Keratinocyte (primary cell): ENCODE measurements around the gene PAQR3. TPM values are rescaled to one million over a fixed set of nuclear protein-coding genes. Genes with fewer than 3 reads are reported as not detected.
A peak's percentile ranks its signal among the peaks of the same experiment; 100 is the strongest.
"Not testable (repeated sequence)": the region's sequence is repeated elsewhere in the genome, so short reads cannot be mapped to it uniquely, and the experiment has no call there.

Experiments
- DNase-seq: peaks from one replicate; pipeline ENCODE4 v3.0.0-alpha.2; 2011; ENCODE audit warnings: low read depth, missing footprints, low spot score
- FAIRE-seq: peaks from 2 replicates; lab custom pipeline; 2011; peaks lifted over from hg19 to GRCh38; lab: Jason Lieb, UNC
- H2AFZ ChIP-seq: 2 replicates; pipeline ENCODE4 v1.6.0; 2012; ENCODE audit warnings: low read length, control low read depth, inconsistent platforms; ENCODE audit not compliant: control insufficient read depth
- H3K27ac ChIP-seq: 2 replicates; pipeline ENCODE4 v1.5.1; 2011; ENCODE audit warnings: low read length; ENCODE audit not compliant: control insufficient read depth, insufficient read depth
- H3K27me3 ChIP-seq: 3 replicates; pipeline ENCODE4 v1.6.0; 2011; ENCODE audit warnings: low read length; ENCODE audit not compliant: control insufficient read depth, insufficient read depth; ENCODE audit errors: extremely low read depth
- H3K36me3 ChIP-seq, 2 experiments: 2 replicates in 1 of 2; 3 replicates in 1 of 2; pipeline ENCODE4 v1.5.1; 2011; ENCODE audit warnings: low read length in 2 of 2, mild to moderate bottlenecking in 1 of 2; ENCODE audit not compliant: control insufficient read depth in 2 of 2, insufficient read depth in 2 of 2; ENCODE audit errors: extremely low read depth in 1 of 2
- H3K4me1 ChIP-seq: 3 replicates; pipeline ENCODE4 v1.5.1; 2011; ENCODE audit warnings: low read length; ENCODE audit not compliant: control insufficient read depth, insufficient read depth; ENCODE audit errors: extremely low read depth
- H3K4me2 ChIP-seq: 3 replicates; pipeline ENCODE4 v1.6.0; 2011; ENCODE audit warnings: low read depth, low read length; ENCODE audit not compliant: control insufficient read depth, insufficient read depth; ENCODE audit errors: extremely low read depth
- H3K4me3 ChIP-seq, 3 experiments: fragments of 200-600 bp in 1 of 3; sonication (generic) in 1 of 3; 2 replicates in 2 of 3; 3 replicates in 1 of 3; pipeline ENCODE4 v1.5.1; 2011 to 2016; ENCODE audit warnings: low read length in 3 of 3, mild to moderate bottlenecking in 3 of 3, control low read depth in 2 of 3, inconsistent platforms in 1 of 3, low read depth in 1 of 3, mixed read lengths in 1 of 3, mixed run types in 1 of 3, moderate library complexity in 1 of 3; ENCODE audit not compliant: control insufficient read depth in 2 of 3, insufficient read depth in 2 of 3; ENCODE audit errors: extremely low read depth in 1 of 3
- H3K79me2 ChIP-seq: 2 replicates; pipeline ENCODE4 v1.6.0; 2012; ENCODE audit warnings: low read length; ENCODE audit not compliant: control insufficient read depth, insufficient read depth
- H3K9ac ChIP-seq: 3 replicates; pipeline ENCODE4 v1.6.0; 2011; ENCODE audit warnings: low read length; ENCODE audit not compliant: control insufficient read depth, insufficient read depth; ENCODE audit errors: extremely low read depth
- H3K9me1 ChIP-seq: 3 replicates; pipeline ENCODE4 v1.6.0; 2011; ENCODE audit warnings: low read length; ENCODE audit not compliant: control insufficient read depth, insufficient read depth; ENCODE audit errors: extremely low read depth
- H3K9me3 ChIP-seq: 2 replicates; pipeline ENCODE4 v1.5.1; 2012; ENCODE audit warnings: low read depth, low read length; ENCODE audit not compliant: control insufficient read depth
- H4K20me1 ChIP-seq: 3 replicates; pipeline ENCODE4 v1.6.0; 2011; ENCODE audit warnings: low read length; ENCODE audit not compliant: control insufficient read depth, insufficient read depth; ENCODE audit errors: extremely low read depth
- CTCF ChIP-seq, 3 experiments: IDR thresholded peaks in 1 of 3; conservative IDR thresholded peaks in 1 of 3; optimal IDR thresholded peaks in 1 of 3; 2 replicates in 2 of 3; 3 replicates in 1 of 3; pipeline versions ENCODE3 to v1.5.1; 2011; ENCODE audit warnings: low read length in 3 of 3, mild to moderate bottlenecking in 3 of 3, moderate library complexity in 2 of 3, control low read depth in 1 of 3, inconsistent platforms in 1 of 3; ENCODE audit not compliant: insufficient read depth in 2 of 3; ENCODE audit errors: extremely low read depth in 1 of 3
- EZH2 ChIP-seq: IDR thresholded peaks from one replicate; pipeline ENCODE4 v1.6.1; 2012; ENCODE audit warnings: inconsistent platforms, mild to moderate bottlenecking, low read length, moderate library complexity
- dilution Hi-C: fragments of 300-500 bp; cut with MboI; formaldehyde crosslinking; loops from one replicate; pipeline ENCODE4 v1.7.0; 2020; ENCODE audit warnings: low sequenced_read_pairs; ENCODE audit not compliant: extremely low pct_ligation_motif_present
- polyA plus RNA-seq, 5 experiments: library from polyadenylated mRNA; depleted of rRNA in 3 of 5; stranded (reverse) in 3 of 5; stranded (forward) in 1 of 5; unstranded in 1 of 5; fragments of >200 nt; gene quantifications; 1 replicate in 1 of 5; 2 replicates in 3 of 5; 3 replicates in 1 of 5; pipeline versions ENCODE4 v1.2.1 to v1.2.3, GENCODE V29; 2011 to 2012; ENCODE audit warnings: missing spikeins in 2 of 5, low read depth in 1 of 5, low replicate concordance in 1 of 5

The PAQR3 gene
- polyA plus RNA-seq, 1 donor (not counting 4 experiments of a cell fraction or from before 2014, with no cell fraction given), result 31.0 TPM

- Histone ChIP-seq H2AFZ (no peak overlapping the region), H3K4me2 (no peak overlapping the region), H3K9me3 (no peaks in the 10 kb centered on the region), H3K27ac (no peak overlapping the region), H3K9ac (no peak overlapping the region), H3K9me1 (no peaks in the 10 kb centered on the region), H3K27me3 (no peaks in the 10 kb centered on the region), H3K36me3 (peaks cover 9 to 12% of the 10 kb centered on the region in 2 experiments), H3K4me1 (no peaks in the 10 kb centered on the region), H3K4me3 (no peak overlapping the region), H3K79me2 (no peaks in the 10 kb centered on the region), H4K20me1 (no peaks in the 10 kb centered on the region)
- TF ChIP-seq EZH2 (no peak), CTCF (optimal IDR thresholded peaks at IDR 0.05 in 1 of 3, IDR thresholded peaks at IDR 0.05 in 1 of 3, conservative IDR thresholded peaks at IDR 0.05 in 1 of 3; ENCODE audit: extremely low read depth in 1 of 3, insufficient read depth in 2 of 3, low read length in 3 of 3) (no peak)
- DNase-seq (peak; percentile 1), FAIRE-seq (no peak)
- dilution Hi-C loops, result loop anchor here (25.0 kb wide), 1 partner anchor 258 kb away; no protein-coding TSS in a partner anchor
Measured at GRCh38 chr4:78870056-78870455, 69.2 kb downstream of the PAQR3 start.

- not testable (repeated sequence) for H3K27me3 ChIP-seq, H3K9me1 ChIP-seq, H3K9ac ChIP-seq, H4K20me1 ChIP-seq, H2AFZ ChIP-seq, H3K4me1 ChIP-seq, H3K9me3 ChIP-seq, H3K27ac ChIP-seq, FAIRE-seq, H3K4me2 ChIP-seq, H3K79me2 ChIP-seq, DNase-seq, H3K4me3 ChIP-seq
- peaks cover 9 to 11% of the 10 kb centered on the region in 2 experiments for H3K36me3 ChIP-seq
- dilution Hi-C loops, result loop anchor here (25.0 kb wide), 1 partner anchor 256 kb away; no protein-coding TSS in a partner anchor
Measured at GRCh38 chr4:78868712-78869111, 70.5 kb downstream of the PAQR3 start.

- Histone ChIP-seq H4K20me1 (no peaks in the 10 kb centered on the region), H3K9me3 (no peaks in the 10 kb centered on the region), H3K27me3 (no peaks in the 10 kb centered on the region), H3K4me3 (no peak overlapping the region), H2AFZ (no peak overlapping the region), H3K4me2 (no peak overlapping the region), H3K9me1 (no peaks in the 10 kb centered on the region), H3K27ac (no peak overlapping the region), H3K9ac (no peak overlapping the region), H3K4me1 (no peaks in the 10 kb centered on the region), H3K79me2 (no peaks in the 10 kb centered on the region), H3K36me3 (peaks cover 0 to 5% of the 10 kb centered on the region in 2 experiments)
- no peak for FAIRE-seq
- dilution Hi-C loops, result loop anchor here (25.0 kb wide), 1 partner anchor 253 kb away; no protein-coding TSS in a partner anchor
- DNase-seq, result no peak
- no peak for TF ChIP-seq EZH2
Measured at GRCh38 chr4:78865451-78865850, 73.8 kb downstream of the PAQR3 start.
